Gastrocnemius medialis (tissue), 4 donors: ENCODE measurements around the gene ANO6.

Experiments used
- CTCF ChIP-seq, 5 experiments: fragments of 450-650 bp in 3 of 5; fragments of 200-600 bp in 2 of 5; sonication (generic) in 2 of 5; IDR thresholded peaks in 4 of 5; conservative IDR thresholded peaks in 1 of 5; 1 replicate in 4 of 5; 2 replicates in 1 of 5; pipeline ENCODE4 v1.5.1; 2016 to 2019; ENCODE audit warnings: antibody characterized with exemption in 5 of 5, mild to moderate bottlenecking in 3 of 5, moderate library complexity in 3 of 5
- POLR2A ChIP-seq, 2 donors: fragments of 450-650 bp; IDR thresholded peaks; one replicate each; pipeline ENCODE4 v1.6.1; 2017; ENCODE audit warnings: antibody characterized with exemption in 2 of 2, mild to moderate bottlenecking in 2 of 2, moderate library complexity in 2 of 2

- no peak for TF ChIP-seq CTCF (IDR thresholded peaks at IDR 0.05 in 4 of 5, conservative IDR thresholded peaks at IDR 0.05 in 1 of 5)
- TF ChIP-seq POLR2A (IDR thresholded peaks at IDR 0.05), result no peak
Measured at GRCh38 chr12:45377815-45378214, 161.9 kb downstream of the ANO6 start.
